A673 (cell line): Measurements from ENCODE around the gene PLCD3. TPM values are rescaled to one million over a fixed set of nuclear protein-coding genes. Genes with fewer than 3 reads are reported as not detected.

ENCODE experiments used
- BruUV-seq: library from RNA; stranded (reverse); fragments of 400-500 nt; replicated peaks from 2 replicates; lab custom pipeline; 2021; lab: Mats Ljungman, UMichigan
- CTCF ChIA-PET: fragments of 300-600 bp; sonication (Branson Sonifier 250); formaldehyde crosslinking; loops from one replicate; lab custom pipeline; 2022; ENCODE audit warnings: antibody characterized with exemption; lab: Charles Lee
- POLR2A ChIA-PET: fragments of 300-600 bp; sonication (Branson Sonifier 250); formaldehyde crosslinking; loops from one replicate; lab custom pipeline; 2022; ENCODE audit warnings: antibody characterized with exemption; ENCODE audit not compliant: low non-redundant PET; lab: Charles Lee
- DNase-seq: peaks from one replicate; pipeline ENCODE4 v3.0.0-alpha.2; 2015; ENCODE audit warnings: low spot score
- H3K27ac ChIP-seq: fragments of 200-600 bp; sonication (generic); 2 replicates; pipeline ENCODE4 v1.5.1; 2016; ENCODE audit warnings: mixed run types, low read depth, mild to moderate bottlenecking, mixed read lengths, antibody characterized with exemption, low read length; ENCODE audit not compliant: poor library complexity, severe bottlenecking
- H3K27me3 ChIP-seq: fragments of 200-600 bp; sonication (generic); replicated peaks from 2 replicates; pipeline ENCODE4 v1.6.1; 2017; ENCODE audit warnings: mixed run types, low read depth, mild to moderate bottlenecking, mixed read lengths, antibody characterized with exemption, low read length; ENCODE audit not compliant: insufficient read depth, poor library complexity
- H3K36me3 ChIP-seq: fragments of 200-600 bp; sonication (generic); 2 replicates; pipeline ENCODE4 v1.6.1; 2016; ENCODE audit warnings: mixed run types, mild to moderate bottlenecking, mixed read lengths, antibody characterized with exemption, low read length; ENCODE audit not compliant: insufficient read depth, poor library complexity, severe bottlenecking
- H3K4me1 ChIP-seq: fragments of 200-600 bp; sonication (generic); 2 replicates; pipeline ENCODE4 v1.6.1; 2017; ENCODE audit warnings: mixed run types, mild to moderate bottlenecking, mixed read lengths, antibody characterized with exemption, low read length; ENCODE audit not compliant: insufficient read depth, poor library complexity, severe bottlenecking
- H3K4me3 ChIP-seq: fragments of 200-600 bp; sonication (generic); 2 replicates; pipeline ENCODE4 v1.5.1; 2016; ENCODE audit warnings: low read depth, mixed run types, mild to moderate bottlenecking, mixed read lengths, low read length; ENCODE audit not compliant: poor library complexity, severe bottlenecking
- H3K9me3 ChIP-seq: fragments of 200-600 bp; sonication (generic); 2 replicates; pipeline ENCODE4 v1.6.1; 2016; ENCODE audit warnings: mixed run types, low read depth, mild to moderate bottlenecking, mixed read lengths, antibody characterized with exemption, low read length; ENCODE audit not compliant: poor library complexity, severe bottlenecking
- EZH2 ChIP-seq: fragments of 200-600 bp; sonication (generic); IDR thresholded peaks from 2 replicates; pipeline ENCODE4 v1.6.1; 2017; ENCODE audit warnings: borderline replicate concordance, low read depth, mild to moderate bottlenecking, mixed read lengths, antibody characterized with exemption, low read length; ENCODE audit not compliant: poor library complexity, severe bottlenecking
- intact Hi-C: fragments of 100-400 bp; cut with micrococcal nuclease; formaldehyde crosslinking; loops from one replicate; pipeline ENCODE4 v1.10.0; 2022; ENCODE audit not compliant: unreplicated experiment
- total RNA-seq: library from RNA; stranded (reverse); gene quantifications from 2 replicates; pipeline ENCODE4 v1.2.3, GENCODE V29; 2021
- TF ChIP-seq, protein P1 (sequence below): fragments of 300-800, 200-600 bp; sonication (generic); conservative IDR thresholded peaks from 2 replicates; pipeline ENCODE4 v1.5.1; 2017; ENCODE audit warnings: low read depth, mild to moderate bottlenecking, antibody characterized with exemption, low read length, moderate library complexity, mixed read lengths

Gene PLCD3
- total RNA-seq, 1 experiment from 2014 or later, result 12.0 TPM

- H3K9me3 ChIP-seq, result no peaks in the 10 kb centered on the region
- H3K27ac ChIP-seq, result peak overlapping the region; percentile 91
- peaks cover 9% of the 10 kb centered on the region for H3K4me1 ChIP-seq
- TSS peak; percentile 84 for BruUV-seq
- H3K4me3 ChIP-seq, result peak overlapping the region; percentile 64
- ChIA-PET POLR2A (no interaction called here), CTCF (interaction anchor here (0.8 kb wide), 1 partner anchor 74 kb away, joined by 5 read pairs; the partner anchor contains the start of gene ACBD4)
- DNase-seq, result no peak
- TF ChIP-seq EZH2, result no peak
- TF ChIP-seq, protein P1, sequence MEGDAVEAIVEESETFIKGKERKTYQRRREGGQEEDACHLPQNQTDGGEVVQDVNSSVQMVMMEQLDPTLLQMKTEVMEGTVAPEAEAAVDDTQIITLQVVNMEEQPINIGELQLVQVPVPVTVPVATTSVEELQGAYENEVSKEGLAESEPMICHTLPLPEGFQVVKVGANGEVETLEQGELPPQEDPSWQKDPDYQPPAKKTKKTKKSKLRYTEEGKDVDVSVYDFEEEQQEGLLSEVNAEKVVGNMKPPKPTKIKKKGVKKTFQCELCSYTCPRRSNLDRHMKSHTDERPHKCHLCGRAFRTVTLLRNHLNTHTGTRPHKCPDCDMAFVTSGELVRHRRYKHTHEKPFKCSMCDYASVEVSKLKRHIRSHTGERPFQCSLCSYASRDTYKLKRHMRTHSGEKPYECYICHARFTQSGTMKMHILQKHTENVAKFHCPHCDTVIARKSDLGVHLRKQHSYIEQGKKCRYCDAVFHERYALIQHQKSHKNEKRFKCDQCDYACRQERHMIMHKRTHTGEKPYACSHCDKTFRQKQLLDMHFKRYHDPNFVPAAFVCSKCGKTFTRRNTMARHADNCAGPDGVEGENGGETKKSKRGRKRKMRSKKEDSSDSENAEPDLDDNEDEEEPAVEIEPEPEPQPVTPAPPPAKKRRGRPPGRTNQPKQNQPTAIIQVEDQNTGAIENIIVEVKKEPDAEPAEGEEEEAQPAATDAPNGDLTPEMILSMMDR, result no peak
- H3K36me3 ChIP-seq, result no peaks in the 10 kb centered on the region
- intact Hi-C loops, result no loop called here
- no peaks in the 10 kb centered on the region for H3K27me3 ChIP-seq
These were observed 70.6 kb downstream of the PLCD3 start for GRCh38 chr17:45061606-45062205.

GRCh38 chr17:45060797-45061605, 71.3 kb downstream of the PLCD3 start, which contains the start of gene NMT1:
Gene NMT1, plus strand, starts transcription at chr17:45061317. Its CDS starts 13 bp downstream, at chr17:45061330.
- no TSS peak for BruUV-seq
- no peaks in the 10 kb centered on the region for H3K36me3 ChIP-seq
- no peaks in the 10 kb centered on the region for H3K27me3 ChIP-seq
- H3K4me1 ChIP-seq, result peaks cover 9% of the 10 kb centered on the region
- CTCF ChIA-PET, result interaction anchor here (0.8 kb wide), 1 partner anchor 74 kb away, joined by 5 read pairs; the partner anchor contains the start of gene ACBD4
- POLR2A ChIA-PET, result interaction anchor here (0.7 kb wide), 1 partner anchor 1516 kb away, joined by 3 read pairs; no protein-coding TSS in a partner anchor
- peak within 1 kb of the TSS; percentile 91 for H3K27ac ChIP-seq
- no peaks in the 10 kb centered on the region for H3K9me3 ChIP-seq
- peak within 1 kb of the TSS; percentile 64 for H3K4me3 ChIP-seq
- TF ChIP-seq, protein P1, result no peak
- no peak for TF ChIP-seq EZH2
- intact Hi-C loops, result no loop called here
- peak; percentile 97 for DNase-seq

- CTCF ChIA-PET, result interaction anchor here (0.8 kb wide), 1 partner anchor 75 kb away, joined by 5 read pairs; the partner anchor contains the start of gene ACBD4
- intact Hi-C loops, result no loop called here
- Histone ChIP-seq H3K36me3 (no peaks in the 10 kb centered on the region), H3K4me3 (peak overlapping the region; percentile 64), H3K4me1 (peaks cover 9% of the 10 kb centered on the region), H3K27ac (peak overlapping the region; percentile 82), H3K27me3 (no peaks in the 10 kb centered on the region), H3K9me3 (no peaks in the 10 kb centered on the region)
- no peak for DNase-seq
- POLR2A ChIA-PET, result interaction anchor here (0.7 kb wide), 1 partner anchor 1515 kb away, joined by 3 read pairs; no protein-coding TSS in a partner anchor
- TSS peak; percentile 92 for BruUV-seq
- TF ChIP-seq, protein P1, result no peak
- no peak for TF ChIP-seq EZH2
These were observed 71.9 kb downstream of the PLCD3 start for GRCh38 chr17:45060382-45060796.
